Measurements from ENCODE around the gene SHROOM4. TPM values are rescaled to one million over a fixed set of nuclear protein-coding genes. Genes with fewer than 3 reads are reported as not detected.

The SHROOM4 gene
- total and polyA plus RNA-seq, 3 donors from 2014 or later, result 1.9 to 6.5 (median 4.6) TPM

DNA sequence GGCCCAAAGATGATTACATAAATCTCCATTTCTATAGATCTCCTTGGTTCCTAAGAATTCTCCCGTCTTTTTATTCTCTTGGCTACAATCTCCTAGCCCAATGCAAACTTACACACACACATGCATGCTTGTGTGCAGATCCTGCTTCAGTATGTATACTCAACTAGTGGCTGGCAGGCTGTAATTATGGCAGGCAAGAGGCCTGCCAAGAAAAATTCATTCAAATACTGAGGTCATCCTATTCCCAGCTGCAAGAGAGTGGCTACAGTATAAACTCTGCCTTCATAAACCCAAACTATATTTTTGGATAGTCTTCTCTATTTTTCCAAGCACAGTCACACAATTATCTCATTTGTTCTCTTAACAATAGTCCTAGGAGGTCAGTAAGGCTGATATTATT is 95.2 kb downstream of the SHROOM4 start:
- intact Hi-C loops (cut with DNase I; ENCODE audit: low total_unique reads), result no loop called here

DNA sequence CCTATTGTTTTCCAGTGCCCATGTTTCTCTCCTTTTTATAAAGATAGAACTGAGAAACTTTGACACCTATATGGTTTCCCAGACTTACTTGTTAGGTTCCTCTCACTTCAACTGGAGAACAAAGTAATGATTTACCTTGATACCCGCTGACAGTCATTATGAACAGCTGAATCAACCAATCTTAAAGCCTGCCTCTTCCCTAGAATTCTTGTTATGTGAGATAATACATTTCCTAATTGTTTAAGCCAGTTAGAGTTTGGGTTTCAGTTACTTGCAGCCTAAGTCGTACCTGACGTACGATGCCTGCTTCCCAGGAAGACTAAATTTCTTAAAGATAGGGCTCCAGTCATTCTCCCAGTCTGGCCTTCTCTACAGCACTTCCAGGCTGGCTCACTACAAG is 97.3 kb downstream of the SHROOM4 start:
- Histone ChIP-seq H3K27me3 (no peaks in the 10 kb centered on the region), H3K27ac (no peak overlapping the region), H3K36me3 (ENCODE audit: low read depth, missing control alignments) (no peaks in the 10 kb centered on the region), H3K9me3 (no peaks in the 10 kb centered on the region), H3K4me1 (no peaks in the 10 kb centered on the region), H3K4me3 (no peak overlapping the region)
- DNase-seq, result no peak
- intact Hi-C loops (cut with DNase I; ENCODE audit: low total_unique reads), result no loop called here
- TF ChIP-seq, protein P1, sequence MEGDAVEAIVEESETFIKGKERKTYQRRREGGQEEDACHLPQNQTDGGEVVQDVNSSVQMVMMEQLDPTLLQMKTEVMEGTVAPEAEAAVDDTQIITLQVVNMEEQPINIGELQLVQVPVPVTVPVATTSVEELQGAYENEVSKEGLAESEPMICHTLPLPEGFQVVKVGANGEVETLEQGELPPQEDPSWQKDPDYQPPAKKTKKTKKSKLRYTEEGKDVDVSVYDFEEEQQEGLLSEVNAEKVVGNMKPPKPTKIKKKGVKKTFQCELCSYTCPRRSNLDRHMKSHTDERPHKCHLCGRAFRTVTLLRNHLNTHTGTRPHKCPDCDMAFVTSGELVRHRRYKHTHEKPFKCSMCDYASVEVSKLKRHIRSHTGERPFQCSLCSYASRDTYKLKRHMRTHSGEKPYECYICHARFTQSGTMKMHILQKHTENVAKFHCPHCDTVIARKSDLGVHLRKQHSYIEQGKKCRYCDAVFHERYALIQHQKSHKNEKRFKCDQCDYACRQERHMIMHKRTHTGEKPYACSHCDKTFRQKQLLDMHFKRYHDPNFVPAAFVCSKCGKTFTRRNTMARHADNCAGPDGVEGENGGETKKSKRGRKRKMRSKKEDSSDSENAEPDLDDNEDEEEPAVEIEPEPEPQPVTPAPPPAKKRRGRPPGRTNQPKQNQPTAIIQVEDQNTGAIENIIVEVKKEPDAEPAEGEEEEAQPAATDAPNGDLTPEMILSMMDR (IDR thresholded peaks at IDR 0.05), result no peak
- TF ChIP-seq POLR2A (IDR thresholded peaks at IDR 0.05), result no peak
- 93% methylated on average over 3 to 4 of the region's 4 CpGs for WGBS, 2 donors

More for the DNA sequence above, 95.2 kb downstream of the SHROOM4 start:
- Histone ChIP-seq H3K4me3 (no peak overlapping the region), H3K27ac (no peak overlapping the region), H3K4me1 (no peaks in the 10 kb centered on the region), H3K9me3 (no peaks in the 10 kb centered on the region), H3K36me3 (ENCODE audit: low read depth, missing control alignments) (no peaks in the 10 kb centered on the region), H3K27me3 (no peaks in the 10 kb centered on the region)
- TF ChIP-seq, protein P1 (IDR thresholded peaks at IDR 0.05), result no peak
- TF ChIP-seq POLR2A (IDR thresholded peaks at IDR 0.05), result no peak
- WGBS, 2 donors, result 88% methylated on average over 1 of the region's 1 CpG
- no peak for DNase-seq

DNA sequence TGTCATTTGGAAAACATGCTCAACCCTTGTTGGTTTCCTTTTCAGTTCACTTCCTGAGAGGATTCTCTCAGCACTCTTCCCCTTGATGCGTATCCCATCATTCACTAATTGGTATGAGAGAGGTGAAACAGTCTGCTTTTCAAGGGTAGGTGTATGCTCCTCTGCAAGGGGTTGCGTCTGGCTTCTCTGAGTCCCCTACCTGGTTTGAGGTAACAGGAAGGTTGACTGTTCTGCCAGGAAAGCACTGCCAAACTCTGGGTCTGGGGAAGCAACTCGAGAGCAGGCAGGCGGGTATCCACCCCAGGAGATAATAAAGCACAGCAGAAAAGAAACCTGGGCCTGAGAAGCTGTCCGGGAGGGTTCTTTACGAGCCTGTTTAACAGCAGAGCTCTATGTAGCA is 101.2 kb downstream of the SHROOM4 start:
- Histone ChIP-seq H3K9me3 (no peaks in the 10 kb centered on the region), H3K36me3 (ENCODE audit: low read depth, missing control alignments) (no peaks in the 10 kb centered on the region), H3K4me1 (no peaks in the 10 kb centered on the region), H3K27me3 (no peaks in the 10 kb centered on the region), H3K27ac (no peak overlapping the region), H3K4me3 (no peak overlapping the region)
- TF ChIP-seq, protein P1 (IDR thresholded peaks at IDR 0.05), result no peak
- TF ChIP-seq POLR2A (IDR thresholded peaks at IDR 0.05), result no peak
- intact Hi-C loops (cut with DNase I; ENCODE audit: low total_unique reads), result no loop called here
- DNase-seq, result no peak
- WGBS, 2 donors, result 92 to 93% methylated on average over 6 of the region's 6 CpGs

DNA sequence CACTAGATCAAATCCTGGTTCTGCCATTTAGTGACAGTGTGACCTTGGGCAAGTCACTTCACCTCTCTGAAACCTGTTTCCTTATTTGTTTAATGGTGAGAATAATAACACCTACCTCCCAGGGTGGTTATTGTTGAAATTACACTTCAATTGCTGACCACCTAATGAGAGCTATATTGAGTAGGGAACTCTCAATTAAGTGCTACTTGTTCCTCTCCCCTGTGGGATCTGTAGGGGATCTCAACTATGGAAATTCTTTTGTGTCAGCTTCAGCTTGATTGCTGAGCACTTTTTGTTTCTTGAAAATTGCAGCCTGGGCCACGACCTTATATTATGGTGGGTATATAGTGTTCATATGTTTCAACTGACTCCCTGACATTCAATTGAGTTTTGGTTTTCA is 102.1 kb downstream of the SHROOM4 start:
- Histone ChIP-seq H3K27ac (no peak overlapping the region), H3K4me1 (no peaks in the 10 kb centered on the region), H3K4me3 (no peak overlapping the region), H3K36me3 (ENCODE audit: low read depth, missing control alignments) (no peaks in the 10 kb centered on the region), H3K9me3 (no peaks in the 10 kb centered on the region), H3K27me3 (no peaks in the 10 kb centered on the region)
- DNase-seq, result no peak
- TF ChIP-seq, protein P1 (IDR thresholded peaks at IDR 0.05), result no peak
- TF ChIP-seq POLR2A (IDR thresholded peaks at IDR 0.05), result no peak
- WGBS, 2 donors, result 50 to 60% methylated on average over 1 of the region's 1 CpG
- intact Hi-C loops (cut with DNase I; ENCODE audit: low total_unique reads), result no loop called here

DNA sequence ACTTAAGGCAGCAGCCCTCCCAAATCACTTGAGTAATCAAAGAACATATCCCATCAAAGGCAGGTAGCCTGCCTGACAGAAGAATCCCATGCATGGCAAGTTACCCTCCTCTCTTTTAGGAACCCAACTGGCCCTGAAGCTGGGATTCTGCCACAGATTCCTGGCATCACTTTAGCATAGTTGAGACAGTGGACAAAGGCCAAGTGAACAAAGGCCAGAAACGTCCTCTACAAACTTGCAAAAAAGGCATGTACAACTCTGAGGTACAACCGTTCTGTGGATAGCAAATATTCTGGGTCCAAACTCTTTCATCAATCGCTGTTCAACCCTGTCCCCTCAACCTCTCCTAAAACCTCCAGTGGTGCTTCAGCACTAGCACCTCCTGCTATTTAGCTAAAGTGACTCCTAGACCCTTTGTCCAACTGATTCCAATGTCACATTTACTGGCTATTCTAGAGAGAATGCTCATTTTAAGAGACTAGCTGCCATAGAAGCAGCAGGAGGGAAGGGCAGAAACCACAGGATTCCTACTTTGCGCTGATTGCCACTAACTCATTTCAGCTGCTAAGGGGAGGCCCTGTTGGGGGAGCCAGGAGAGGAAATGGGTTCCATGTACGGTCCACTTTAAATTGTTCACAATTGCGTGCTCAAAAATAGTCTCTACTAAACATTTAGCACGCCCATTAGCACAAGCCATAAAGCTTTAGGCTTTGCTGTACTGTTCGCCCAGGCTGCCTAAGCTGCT is 105.9 kb downstream of the SHROOM4 start:
- Histone ChIP-seq H3K27me3 (no peaks in the 10 kb centered on the region), H3K9me3 (no peaks in the 10 kb centered on the region), H3K36me3 (ENCODE audit: low read depth, missing control alignments) (no peaks in the 10 kb centered on the region), H3K4me1 (no peaks in the 10 kb centered on the region), H3K4me3 (no peak overlapping the region), H3K27ac (no peak overlapping the region)
- 67 to 80% methylated on average over 3 to 8 of the region's 8 CpGs for WGBS, 2 donors
- no peak for DNase-seq
- TF ChIP-seq, protein P1 (IDR thresholded peaks at IDR 0.05), result no peak
- no peak for TF ChIP-seq POLR2A (IDR thresholded peaks at IDR 0.05)
- intact Hi-C loops (cut with DNase I; ENCODE audit: low total_unique reads), result no loop called here
